IMR-90 (cell line): Measurements from ENCODE around the gene MUSTN1. TPM values are rescaled to one million over a fixed set of nuclear protein-coding genes. Genes with fewer than 3 reads are reported as not detected.

Source experiments
- ATAC-seq: fragments of 200-7000 bp; cut with Tn5 transposase; 2 replicates; pipeline ENCODE4 v1.9.1; 2020; ENCODE audit warnings: low read depth, mild to moderate bottlenecking, moderate library complexity
- BruUV-seq: library from RNA; stranded (reverse); fragments of 400-500 nt; replicated peaks from 2 replicates; lab custom pipeline; 2021; lab: Mats Ljungman, UMichigan
- CTCF ChIA-PET: fragments of 300-600 bp; formaldehyde crosslinking; extraction: SDS; loops from one replicate; lab custom pipeline; 2021; ENCODE audit warnings: antibody characterized with exemption; lab: Yijun Ruan, JAX
- POLR2A ChIA-PET: fragments of 300-600 bp; sonication (Branson Sonifier 250); formaldehyde crosslinking; loops from one replicate; lab custom pipeline; 2022; ENCODE audit warnings: antibody characterized with exemption; ENCODE audit not compliant: unreplicated experiment; lab: Charles Lee
- DNase-seq: peaks from one replicate; pipeline ENCODE4 v3.0.0; 2013
- H2AFZ ChIP-seq: replicated peaks from 2 replicates; pipeline ENCODE3; 2013; ENCODE audit warnings: low read length, mild to moderate bottlenecking; ENCODE audit not compliant: poor library complexity
- H2AK5ac ChIP-seq: 2 replicates; pipeline ENCODE4 v1.6.1; 2013; ENCODE audit warnings: low read depth, low read length, inconsistent platforms
- H2AK9ac ChIP-seq: replicated peaks from 2 replicates; pipeline ENCODE3; 2013; ENCODE audit warnings: mild to moderate bottlenecking, low read depth, low read length, moderate library complexity; ENCODE audit not compliant: poor library complexity
- H2BK120ac ChIP-seq: 2 replicates; pipeline ENCODE4 v1.6.1; 2013; ENCODE audit warnings: low read depth, low read length, inconsistent platforms
- H2BK15ac ChIP-seq: 3 replicates; pipeline ENCODE4 v1.6.1; 2013; ENCODE audit warnings: low read depth, low read length, inconsistent platforms
- H2BK20ac ChIP-seq: 2 replicates; pipeline ENCODE4 v1.6.1; 2013; ENCODE audit warnings: low read depth, mild to moderate bottlenecking, inconsistent platforms, low read length, moderate library complexity
- H2BK5ac ChIP-seq: 2 replicates; pipeline ENCODE4 v1.6.1; 2013; ENCODE audit warnings: mild to moderate bottlenecking, low read depth, low read length, inconsistent platforms; ENCODE audit not compliant: poor library complexity, severe bottlenecking
- H3K14ac ChIP-seq: replicated peaks from 2 replicates; pipeline ENCODE4 v1.6.1; 2013; ENCODE audit warnings: low read depth, low read length, inconsistent platforms
- H3K18ac ChIP-seq: 2 replicates; pipeline ENCODE4 v1.6.1; 2013; ENCODE audit warnings: low read depth, low read length, control low read depth
- H3K23ac ChIP-seq: 2 replicates; pipeline ENCODE4 v1.6.1; 2013; ENCODE audit warnings: low read depth, low read length, inconsistent platforms
- H3K27ac ChIP-seq: 2 replicates; pipeline ENCODE4 v1.5.1; 2013; ENCODE audit warnings: mild to moderate bottlenecking, control low read depth, low read length; ENCODE audit not compliant: insufficient read depth
- H3K27me3 ChIP-seq: 2 replicates; pipeline ENCODE4 v1.6.1; 2013; ENCODE audit warnings: low read length; ENCODE audit not compliant: control insufficient read depth, insufficient read depth
- H3K36me3 ChIP-seq: 2 replicates; pipeline ENCODE4 v1.6.1; 2013; ENCODE audit warnings: low read length, mixed read lengths; ENCODE audit not compliant: control insufficient read depth, insufficient read depth
- H3K4ac ChIP-seq: 2 replicates; pipeline ENCODE4 v1.6.1; 2013; ENCODE audit warnings: low read depth, low read length, inconsistent platforms
- H3K4me1 ChIP-seq: 2 replicates; pipeline ENCODE4 v1.6.1; 2013; ENCODE audit warnings: low read length, mixed read lengths; ENCODE audit not compliant: control insufficient read depth, insufficient read depth
- H3K4me2 ChIP-seq: 2 replicates; pipeline ENCODE4 v1.6.1; 2013; ENCODE audit warnings: low read depth, mild to moderate bottlenecking, control low read depth, low read length, moderate library complexity
- H3K4me3 ChIP-seq: 2 replicates; pipeline ENCODE4 v1.5.1; 2013; ENCODE audit warnings: low read depth, mild to moderate bottlenecking, control low read depth, low read length, moderate library complexity; ENCODE audit not compliant: insufficient read depth
- H3K56ac ChIP-seq: 2 replicates; pipeline ENCODE4 v1.6.1; 2013; ENCODE audit warnings: low read length, inconsistent platforms; ENCODE audit not compliant: insufficient read depth; ENCODE audit errors: extremely low read depth
- H3K79me1 ChIP-seq, 2 experiments: 2 replicates each; pipeline ENCODE4 v1.6.1; 2013; ENCODE audit warnings: low read length in 2 of 2, inconsistent platforms in 1 of 2, low read depth in 1 of 2
- H3K9ac ChIP-seq: 2 replicates; pipeline ENCODE4 v1.6.1; 2013; ENCODE audit warnings: low read depth, low read length, control low read depth
- H3K9me1 ChIP-seq: 2 replicates; pipeline ENCODE4 v1.6.1; 2013; ENCODE audit warnings: low read length, inconsistent platforms; ENCODE audit not compliant: insufficient read depth
- H3K9me3 ChIP-seq: 2 replicates; pipeline ENCODE4 v1.6.1; 2013; ENCODE audit warnings: low read length; ENCODE audit not compliant: control insufficient read depth, insufficient read depth
- H4K20me1 ChIP-seq: 2 replicates; pipeline ENCODE4 v1.6.1; 2013; ENCODE audit warnings: low read length, inconsistent platforms; ENCODE audit not compliant: insufficient read depth
- H4K5ac ChIP-seq: 2 replicates; pipeline ENCODE4 v1.6.1; 2013; ENCODE audit warnings: mild to moderate bottlenecking, low read depth, low read length, control low read depth
- H4K8ac ChIP-seq, 2 experiments: 2 replicates each; pipeline ENCODE4 v1.6.1; 2013; ENCODE audit warnings: low read depth in 2 of 2, low read length in 2 of 2, control low read depth in 1 of 2, inconsistent platforms in 1 of 2
- H4K91ac ChIP-seq: 2 replicates; pipeline ENCODE4 v1.6.1; 2013; ENCODE audit warnings: low read depth, low read length, inconsistent platforms; ENCODE audit not compliant: insufficient read depth
- CTCF ChIP-seq: conservative IDR thresholded peaks from 2 replicates; pipeline ENCODE4 v1.5.1; 2012; ENCODE audit warnings: mild to moderate bottlenecking, low read depth, low read length, improper control_type of control experiment
- ELK1 ChIP-seq: fragments of 150-350 bp; IDR thresholded peaks from 2 replicates; pipeline ENCODE4 v1.6.1; 2016; ENCODE audit warnings: low read depth, mild to moderate bottlenecking, low read length, moderate library complexity, borderline replicate concordance
- FOS ChIP-seq: fragments of 150-350 bp; IDR thresholded peaks from 2 replicates; pipeline ENCODE4 v1.6.1; 2016; ENCODE audit warnings: low read depth, low read length
- MXI1 ChIP-seq: IDR thresholded peaks from 2 replicates; pipeline ENCODE4 v1.6.1; 2012; ENCODE audit warnings: low read depth, mild to moderate bottlenecking, low read length, moderate library complexity, borderline replicate concordance
- NFE2L2 ChIP-seq: fragments of 150-350 bp; IDR thresholded peaks from 2 replicates; pipeline ENCODE4 v1.6.1; 2016; ENCODE audit warnings: low read depth, mild to moderate bottlenecking, low read length
- RAD21 ChIP-seq: IDR thresholded peaks from 2 replicates; pipeline ENCODE4 v1.6.1; 2012; ENCODE audit warnings: low read length, improper control_type of control experiment
- USF2 ChIP-seq: fragments of 150-350 bp; IDR thresholded peaks from 2 replicates; pipeline ENCODE4 v1.6.1; 2017; ENCODE audit warnings: mild to moderate bottlenecking, antibody characterized with exemption, low read length, low read depth
- WGBS, 2 experiments: methylation state at CpG; one replicate each; pipeline versions ENCODE4 v1.1.5 to v1.1.7; 2013; ENCODE audit warnings: missing lambda C conversion rate in 2 of 2; ENCODE audit not compliant: insufficient read length in 1 of 2; ENCODE audit errors: extremely low coverage in 2 of 2; 5-methylcytosine and 5-hydroxymethylcytosine counted together
- dilution Hi-C: fragments of 300-500 bp; cut with HindIII; formaldehyde crosslinking; loops from one replicate; pipeline ENCODE4 v1.14.3; 2018; ENCODE audit warnings: low sequenced_read_pairs; ENCODE audit not compliant: unreplicated experiment
- in situ Hi-C: fragments of 300-500 bp; cut with MboI; formaldehyde crosslinking; loops from 3 replicates; pipeline ENCODE4 v1.14.3; 2019; ENCODE audit warnings: low sequenced_read_pairs, inconsistent platforms, mixed read lengths
- intact Hi-C: fragments of 100-400 bp; cut with micrococcal nuclease; formaldehyde crosslinking; loops from 2 replicates; pipeline ENCODE4 v1.10.0; 2022
- polyA plus RNA-seq, 3 experiments: library from polyadenylated mRNA; depleted of rRNA; stranded (reverse); fragments of >200 nt; gene quantifications; 2 replicates each; pipeline ENCODE4 v1.2.3, GENCODE V29; 2012; ENCODE audit warnings: low replicate concordance in 1 of 3
- total RNA-seq: library from RNA; depleted of rRNA; stranded (reverse); fragments of >200 nt; gene quantifications from 2 replicates; pipeline ENCODE4 v1.2.3, GENCODE V29; 2012

MUSTN1 gene
- total and polyA plus RNA-seq, 2 of the 4 experiments (the other 2 are of a cell fraction) = not detected

DNA sequence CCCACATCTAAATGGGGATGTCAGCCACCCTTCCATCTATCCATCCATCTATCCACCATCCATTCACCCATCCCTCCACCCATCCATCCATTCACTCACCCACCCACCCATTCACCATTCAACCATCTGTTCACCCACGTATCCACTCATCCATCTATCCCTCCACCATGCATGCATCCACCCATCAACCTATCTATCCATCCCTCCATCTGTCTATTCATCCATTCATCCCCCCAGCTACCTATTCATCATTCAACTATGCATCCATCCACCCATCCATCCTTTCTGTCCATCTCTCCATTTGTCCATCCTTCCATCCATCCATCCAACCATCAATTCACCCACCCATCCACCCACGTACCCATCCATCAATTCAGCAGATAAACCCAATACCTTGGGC lies 25.7 kb downstream of the MUSTN1 start:
- Histone ChIP-seq H4K20me1 (no peaks in the 10 kb centered on the region), H3K27ac (no peak overlapping the region), H2AK5ac (no peak overlapping the region), H3K4ac (no peak overlapping the region), H3K18ac (no peak overlapping the region), H3K4me3 (no peak overlapping the region), H2BK15ac (no peak overlapping the region), H3K14ac (no peak overlapping the region), H4K91ac (no peak overlapping the region), H3K79me1 (no peaks in the 10 kb centered on the region), H3K4me1 (no peaks in the 10 kb centered on the region), H2BK120ac (no peak overlapping the region), H2AK9ac (no peak overlapping the region), H3K4me2 (no peak overlapping the region), H2BK20ac (no peak overlapping the region), H4K5ac (no peak overlapping the region), H3K56ac (no peak overlapping the region), H2AFZ (no peak overlapping the region), H2BK5ac (no peak overlapping the region), H3K36me3 (no peaks in the 10 kb centered on the region), H3K9ac (no peak overlapping the region), H3K9me1 (no peaks in the 10 kb centered on the region), H3K27me3 (peaks cover 19% of the 10 kb centered on the region; the same call in 1 of the 2 replicates), H3K23ac (no peak overlapping the region), H3K9me3 (no peaks in the 10 kb centered on the region), H4K8ac (no peak overlapping the region)
- POLR2A ChIA-PET = no interaction called here
- 9% methylated on average over 1 of the region's 2 CpGs; no CpG with 5 or more reads in 1 of the 2 experiments for WGBS, 2 experiments
- TF ChIP-seq MXI1 (no peak), RAD21 (no peak), FOS (no peak), NFE2L2 (no peak), CTCF (no peak), USF2 (no peak), ELK1 (no peak)
- DNase-seq = no peak
- no peak for ATAC-seq
- in situ Hi-C loops = no loop called here
- CTCF ChIA-PET = interaction anchor here (1.7 kb wide), 1 partner anchor 12 kb away, joined by 6 read pairs; no protein-coding TSS in a partner anchor
- intact Hi-C loops = no loop called here
- no TSS peak for BruUV-seq
- dilution Hi-C loops = no loop called here
